HG03457 (cell line): ENCODE measurements around the gene INTS11.

Experiments
- ATAC-seq: cut with Tn5 transposase; IDR thresholded peaks from one replicate; pipeline ENCODE4 v1.9.1; 2021; ENCODE audit warnings: moderate number of reproducible peaks; ENCODE audit not compliant: unreplicated experiment

The INTS11 gene

DNA sequence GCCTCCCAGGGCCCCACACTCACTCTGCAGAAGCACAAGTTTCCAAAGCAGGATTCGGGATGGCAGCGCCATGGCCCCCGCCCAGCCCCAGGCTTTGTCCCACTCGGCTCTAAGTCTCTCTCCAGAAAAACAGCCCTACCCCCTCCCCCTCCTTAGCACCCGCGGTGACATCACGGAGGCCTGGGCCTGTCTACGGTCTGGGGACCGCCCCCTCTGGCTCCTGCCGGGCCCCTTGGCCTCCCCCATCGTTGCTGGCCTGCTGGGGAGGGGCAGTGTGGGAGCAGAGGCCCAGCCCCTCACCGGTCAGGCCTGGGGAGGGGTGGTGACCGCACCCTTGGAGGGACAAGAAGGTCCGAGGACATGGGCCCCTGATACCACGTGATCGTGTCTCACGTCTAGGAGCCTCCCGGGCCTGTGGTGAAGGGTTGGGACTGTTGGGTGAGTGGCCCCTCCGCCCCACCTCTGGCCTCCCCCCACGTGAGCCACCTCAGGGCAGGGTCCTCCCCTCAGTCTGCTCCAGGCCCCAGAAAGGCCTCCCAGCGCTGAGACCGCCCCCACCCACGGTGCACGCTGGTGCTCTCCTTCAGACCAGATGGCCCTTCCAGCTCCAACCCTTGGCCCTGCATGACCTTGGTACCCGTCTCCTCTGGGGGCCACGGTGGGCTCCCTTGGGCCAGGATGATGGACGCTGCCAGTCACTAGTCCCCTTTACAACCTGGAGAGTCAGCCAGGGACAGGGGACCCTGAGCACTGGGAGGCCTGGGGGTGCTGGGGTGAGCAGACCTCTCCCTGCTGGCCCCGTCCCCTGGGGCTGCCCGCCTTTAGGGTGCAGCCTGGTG is 34.2 kb upstream of the INTS11 start, which contains the start of gene MXRA8:
Gene MXRA8, minus strand, starts transcription at position 123 of the 839 bp plus-strand sequence. Its CDS starts 51 bp downstream, at position 72.
- no peak for ATAC-seq

DNA sequence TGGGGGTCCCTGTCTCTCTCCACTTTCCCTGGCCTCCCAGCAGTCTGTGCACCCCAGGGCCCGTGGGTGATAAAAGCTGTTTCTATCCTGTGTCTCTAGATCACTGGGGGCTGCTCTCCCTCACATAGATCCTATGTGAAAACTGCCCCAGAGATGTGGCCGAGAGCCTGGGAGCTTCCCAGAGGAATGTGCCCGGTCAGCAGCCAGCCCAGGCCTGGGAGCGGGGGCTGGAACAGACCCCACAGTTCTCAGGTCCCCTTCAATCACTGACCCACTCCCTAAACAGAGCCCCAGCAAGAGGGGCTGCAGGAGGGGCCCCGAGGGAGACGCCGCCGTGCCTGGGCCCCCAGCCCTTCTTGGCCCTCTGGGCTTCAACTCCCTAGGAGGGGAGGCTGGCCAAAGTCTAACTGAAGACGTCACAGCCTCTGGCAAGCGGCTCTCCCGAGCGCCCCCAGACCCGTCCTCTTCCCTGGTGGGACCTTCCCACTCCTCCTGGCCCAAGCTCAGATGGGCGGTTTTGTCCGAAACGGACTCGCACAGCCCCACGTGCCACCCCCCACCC is 33.5 kb upstream of the INTS11 start:
- ATAC-seq, result no peak

DNA sequence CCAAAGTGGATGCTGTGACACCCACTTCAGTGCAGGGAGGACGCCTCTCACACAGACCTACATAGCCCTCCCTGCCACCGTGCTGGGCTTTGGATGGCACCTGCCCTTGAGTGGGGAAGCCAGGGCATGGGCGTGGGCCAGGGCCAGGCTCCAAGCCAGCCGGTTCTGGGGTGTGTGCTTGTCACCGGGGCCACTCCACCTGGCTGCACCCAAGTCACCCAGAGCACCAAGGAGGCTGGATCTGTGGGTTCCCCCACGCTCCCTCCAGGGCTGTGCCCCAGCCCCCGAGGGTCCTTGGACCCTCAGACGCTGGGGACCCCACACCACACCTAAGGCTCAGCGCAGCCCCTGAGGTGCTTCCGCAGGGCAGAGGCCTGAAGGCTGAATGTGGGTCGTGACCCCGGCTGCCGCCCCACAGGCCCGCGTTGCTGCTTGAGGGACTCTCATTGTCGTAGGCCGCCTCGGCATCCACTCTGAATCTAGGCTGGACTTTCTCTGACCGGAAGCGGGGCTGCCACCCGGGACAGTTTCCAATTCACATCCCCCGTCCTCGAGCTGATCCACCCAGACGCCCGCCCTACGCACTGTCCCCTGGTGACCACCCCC is 32.4 kb upstream of the INTS11 start:
- ATAC-seq, result no peak

DNA sequence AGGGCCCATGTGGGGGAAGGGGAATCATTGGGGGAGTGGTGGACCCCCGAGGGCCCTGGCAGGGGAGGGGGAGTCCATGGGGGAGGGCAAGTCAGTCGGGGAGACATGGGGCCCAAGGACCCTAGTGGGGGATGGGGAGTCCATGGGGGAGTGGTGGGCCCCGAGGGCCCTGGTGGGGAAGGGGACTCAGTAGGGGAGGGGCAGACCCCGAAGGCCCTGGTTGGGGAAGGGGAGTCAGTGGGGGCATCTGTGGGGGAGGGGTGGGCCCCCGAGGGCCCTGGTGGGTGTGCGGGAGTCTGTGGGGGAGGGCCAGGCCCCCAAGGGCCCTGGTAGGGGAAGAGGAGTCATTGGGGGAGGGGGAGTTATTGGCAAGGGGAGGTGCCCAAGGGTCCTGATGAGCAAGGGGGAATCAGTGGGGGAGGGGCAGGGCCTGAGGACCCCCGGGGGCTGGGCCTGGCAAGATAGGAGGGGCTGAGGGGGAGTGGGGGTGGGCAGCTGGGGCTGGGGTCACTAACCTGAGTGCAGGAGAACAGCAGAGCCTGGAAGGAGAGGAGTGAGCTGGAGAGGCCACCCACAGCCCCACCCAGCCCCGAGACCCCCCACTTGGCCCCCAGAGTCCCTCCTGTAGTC is 31.8 kb upstream of the INTS11 start:
- no peak for ATAC-seq

DNA sequence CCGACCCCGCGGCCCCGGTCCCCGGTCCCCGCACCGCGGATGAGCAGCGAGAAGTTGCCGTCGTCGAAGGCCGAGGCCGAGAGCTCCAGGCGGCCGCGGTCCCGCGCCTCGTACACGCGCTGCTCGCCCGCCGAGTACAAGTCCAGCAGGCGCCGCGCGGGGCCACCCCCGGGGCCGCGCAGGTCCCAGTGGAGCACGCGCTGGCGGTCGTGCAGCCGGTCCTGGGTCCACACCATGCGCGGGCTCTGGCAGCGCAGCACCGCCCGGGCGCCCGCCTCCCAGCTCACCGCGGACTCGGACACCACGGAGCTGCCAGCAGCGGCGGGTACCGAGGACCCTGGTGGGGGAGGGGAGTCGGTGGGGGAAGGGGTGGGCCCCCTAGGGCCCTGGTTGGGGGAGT is 31.0 kb upstream of the INTS11 start:
- no peak for ATAC-seq

DNA sequence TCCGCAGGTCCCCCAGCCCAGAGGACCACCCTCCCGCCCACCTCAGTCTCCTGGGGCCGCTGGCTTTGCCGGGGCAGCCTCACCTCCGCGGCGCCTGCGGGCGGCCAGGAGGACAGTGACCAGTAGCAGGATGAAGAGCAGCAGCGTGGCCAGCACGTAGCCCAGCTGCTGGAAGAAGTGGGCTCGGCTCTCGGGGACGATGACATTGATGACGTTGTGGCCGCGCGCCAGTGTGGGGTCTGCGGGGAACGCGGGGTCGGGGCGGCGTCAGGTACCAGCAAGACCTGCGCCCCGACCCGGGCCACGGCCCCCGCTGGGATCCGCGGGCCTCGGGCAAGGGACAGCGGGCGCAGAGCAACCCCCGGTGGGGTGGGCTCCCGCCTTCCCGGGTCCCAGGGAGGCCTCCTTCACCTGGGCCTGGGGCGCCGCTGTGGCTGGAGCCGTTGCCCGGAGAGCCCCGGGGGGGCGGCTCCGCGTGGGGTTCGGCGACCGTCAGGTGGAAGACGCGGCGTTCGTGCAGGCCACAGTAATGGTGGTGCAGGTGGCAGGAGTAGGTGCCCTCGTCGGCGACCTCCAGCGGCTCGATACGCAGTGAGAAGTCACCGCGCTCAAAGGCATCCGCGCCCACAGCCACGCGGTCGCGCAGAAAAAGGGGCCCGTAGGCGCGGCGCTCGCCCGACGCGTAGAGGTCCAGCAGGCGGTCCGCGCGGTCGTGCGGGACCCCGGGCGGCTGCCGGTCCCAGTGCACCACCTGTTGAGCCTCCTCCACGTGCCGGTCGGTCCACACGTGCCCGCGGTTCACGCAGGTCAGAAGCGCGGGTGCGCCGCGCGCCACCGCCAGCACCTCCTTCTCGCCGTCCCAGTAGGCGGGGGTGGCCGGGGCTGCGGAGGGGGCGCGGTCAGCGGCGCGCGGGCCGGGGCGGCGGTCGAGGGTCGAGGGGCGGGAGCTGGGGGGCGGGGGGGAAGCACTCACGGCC is 30.1 kb upstream of the INTS11 start:
- no peak for ATAC-seq

DNA sequence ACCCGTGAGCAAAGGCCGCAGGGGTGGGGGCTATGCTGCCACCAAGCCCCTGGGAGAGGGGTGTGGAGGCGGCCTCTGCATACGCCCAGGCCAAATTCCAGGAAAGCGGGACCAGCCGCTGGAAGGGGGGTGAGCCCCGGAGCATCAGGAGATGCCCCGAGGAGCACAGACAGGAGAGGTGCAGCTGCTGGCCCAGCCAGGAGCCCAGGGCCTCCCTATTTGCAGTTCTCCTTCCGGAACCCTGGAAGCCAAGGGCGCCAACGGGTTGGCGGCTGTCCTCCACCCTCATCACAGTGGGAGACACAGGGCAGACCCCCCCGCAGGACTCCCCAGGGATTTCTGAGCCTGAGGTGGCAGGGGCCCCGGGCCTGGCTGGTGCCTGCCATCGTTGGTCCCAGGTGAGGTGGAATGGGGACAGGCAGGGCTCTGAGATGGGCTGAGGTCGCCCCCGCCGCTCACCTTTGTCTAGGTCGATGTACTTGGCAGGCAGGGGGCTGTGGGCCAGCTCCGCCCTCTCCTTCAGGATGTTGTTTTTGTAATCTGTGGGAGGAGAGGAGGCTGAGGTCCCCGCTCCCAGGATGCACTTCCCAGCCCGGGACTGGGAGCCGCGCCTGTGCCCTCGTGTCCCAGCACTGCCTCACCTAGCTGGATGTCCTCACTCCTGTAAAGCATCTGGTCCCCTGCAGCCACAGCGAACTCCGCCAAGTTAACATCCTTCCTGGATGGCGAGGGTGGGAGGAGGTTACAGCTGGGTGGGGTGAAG is 29.1 kb upstream of the INTS11 start:
- ATAC-seq, result no peak

DNA sequence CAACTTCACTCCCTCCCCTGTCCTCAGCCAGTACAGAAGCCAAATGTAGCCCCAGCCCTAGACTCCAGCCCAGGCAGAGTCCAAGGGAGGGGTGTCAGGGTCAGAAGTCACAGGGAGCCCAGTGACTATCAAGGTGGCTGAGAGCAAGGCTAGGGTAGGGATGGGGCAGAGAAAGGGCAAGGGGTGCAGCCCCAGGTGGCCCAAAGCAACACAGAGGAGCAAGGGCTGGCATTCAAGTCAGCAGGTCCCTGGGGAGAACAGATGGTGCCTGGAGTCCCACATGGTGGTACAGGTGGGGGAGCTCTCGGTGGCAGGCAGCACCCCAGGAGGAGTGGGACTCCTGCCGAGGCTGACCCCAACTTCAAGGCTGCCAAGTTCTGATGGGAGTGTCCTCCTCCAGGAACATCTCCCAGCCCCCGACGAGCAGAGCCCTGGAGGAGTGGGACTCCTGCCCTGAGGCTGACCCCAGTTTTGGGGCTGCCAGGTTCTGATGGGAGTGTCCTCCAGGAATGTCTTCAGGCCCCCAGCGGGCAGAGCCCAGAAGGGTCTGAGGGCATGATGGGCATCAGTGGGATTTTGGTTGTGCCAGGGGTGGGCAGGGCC is 28.4 kb upstream of the INTS11 start:
- no peak for ATAC-seq

DNA sequence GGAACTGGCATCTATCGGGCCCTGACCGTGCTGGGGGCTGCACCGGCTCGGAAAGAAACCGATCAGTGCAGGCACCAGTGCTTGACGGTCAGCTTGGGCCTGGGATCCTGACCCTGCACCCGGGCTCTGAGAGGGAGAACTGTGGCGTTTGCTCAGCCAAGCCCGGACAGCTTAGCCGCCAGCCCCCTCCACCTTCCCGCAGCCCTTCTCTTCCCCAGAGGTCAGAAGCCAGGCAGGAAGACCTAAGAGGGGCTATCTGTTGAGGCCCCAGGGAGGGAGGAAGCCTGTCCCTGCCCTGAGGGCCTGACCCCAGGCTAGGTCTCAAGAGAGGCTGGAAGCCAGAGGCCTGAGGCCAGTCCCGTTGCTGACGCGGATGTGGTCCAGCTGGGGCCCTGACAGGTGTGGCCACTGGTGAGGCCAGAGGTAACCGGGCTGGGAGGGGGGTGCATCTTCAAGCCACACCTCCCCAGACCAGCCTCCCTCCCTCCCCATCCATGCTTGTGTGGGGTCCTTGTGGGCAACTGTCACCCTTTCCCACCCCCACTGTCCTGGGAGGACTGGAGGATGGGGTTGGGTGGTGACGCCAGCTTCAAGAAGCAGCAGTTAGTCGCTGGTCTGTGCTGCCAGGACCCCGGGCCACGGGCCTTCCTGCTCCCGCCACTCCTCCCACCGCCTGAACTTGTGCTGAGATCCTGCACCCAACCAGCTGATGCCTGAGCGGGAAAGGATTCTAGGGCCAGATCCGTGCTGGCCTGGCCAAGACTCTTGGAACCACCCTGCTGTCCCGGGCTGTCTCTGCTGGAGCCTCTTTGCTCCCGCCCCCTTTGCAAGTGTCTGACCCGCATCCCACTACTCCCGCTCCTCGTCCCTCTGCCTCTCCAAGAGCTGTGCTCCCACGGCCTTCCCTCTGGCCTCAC is 27.3 kb upstream of the INTS11 start:
- ATAC-seq, result no peak

DNA sequence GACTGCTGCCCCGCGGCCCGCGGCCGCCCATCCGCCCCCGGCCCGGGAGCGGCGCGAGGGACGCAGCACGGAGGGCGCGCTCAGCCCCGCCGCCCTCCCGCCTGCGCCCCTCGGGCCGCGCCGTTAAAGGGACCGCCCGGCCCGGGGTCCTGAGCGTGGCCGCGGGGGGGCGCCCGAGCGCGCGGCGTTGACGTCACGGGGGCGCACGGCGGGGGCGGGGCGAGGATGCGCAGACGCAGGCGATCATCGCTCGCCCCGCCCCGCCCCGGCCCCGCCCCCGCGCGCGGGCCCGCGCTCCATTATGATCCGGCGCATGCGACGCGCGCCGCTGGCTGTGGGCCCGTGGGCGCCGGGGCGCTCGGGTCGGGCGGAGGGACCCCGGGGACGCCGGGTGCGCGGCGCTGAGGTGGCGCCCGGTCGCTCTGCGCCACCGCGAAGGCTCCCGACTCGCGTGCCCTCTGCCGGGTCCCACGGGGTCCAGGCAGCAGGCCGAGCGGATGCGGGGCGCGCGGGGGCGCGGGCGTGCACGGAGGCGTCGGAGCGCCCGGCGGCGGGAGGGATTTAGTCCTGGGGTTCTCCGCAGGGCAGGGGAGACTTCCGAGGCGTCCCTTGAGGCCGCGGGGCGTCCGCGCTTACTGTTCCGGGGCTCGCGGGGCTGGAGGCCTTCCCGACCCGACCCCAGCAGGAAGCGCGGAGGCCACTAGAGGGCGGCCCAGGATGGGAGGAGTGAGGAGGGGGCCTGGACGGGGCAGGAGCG is 25.0 kb upstream of the INTS11 start, which contains the start of gene DVL1:
Gene DVL1, minus strand, starts transcription at position 163 of the 757 bp plus-strand sequence. CDS start 353 bp downstream, outside the sequence.
- ATAC-seq, result no peak

DNA sequence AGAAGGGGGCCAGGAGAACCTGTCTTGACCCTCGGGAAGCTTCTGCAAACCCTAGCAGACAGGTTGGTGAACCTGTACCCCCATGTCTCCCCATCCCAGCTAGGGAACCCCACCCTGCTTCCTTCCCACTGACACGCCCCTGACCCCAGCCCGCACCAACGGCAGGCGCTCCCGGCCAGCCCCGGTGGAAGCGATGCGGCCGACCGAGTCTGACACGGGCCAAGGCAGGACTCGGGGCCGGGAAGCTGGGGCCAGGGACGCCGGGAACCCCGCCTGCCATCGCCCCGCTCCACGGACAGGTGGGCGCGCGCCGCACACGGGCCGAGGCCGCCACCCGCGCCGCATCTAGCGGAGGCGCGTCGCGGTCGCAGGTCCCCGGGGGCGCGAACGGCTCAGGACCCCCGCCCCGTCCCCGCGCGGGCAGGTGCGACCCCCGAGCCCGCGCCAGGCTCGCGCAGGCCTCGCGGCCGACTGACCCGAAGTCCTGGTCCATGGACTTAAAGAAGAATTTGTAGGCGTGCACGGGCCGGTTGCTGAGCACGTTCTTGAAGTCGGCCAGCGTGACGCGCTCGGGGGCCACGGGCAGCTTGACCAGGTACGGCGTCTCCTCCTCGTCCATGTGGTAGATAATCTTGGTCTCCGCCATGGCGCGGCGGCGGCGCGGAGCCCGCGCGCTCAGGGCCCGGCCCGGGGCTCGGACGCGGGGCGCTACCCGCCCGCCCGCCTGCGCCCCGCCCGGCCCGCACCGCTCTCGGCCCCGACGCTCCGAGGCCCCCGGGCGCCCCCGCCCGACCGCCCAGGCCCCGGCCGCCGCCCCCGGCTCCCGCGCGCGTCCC is 24.2 kb upstream of the INTS11 start:
- ATAC-seq, result no peak

DNA sequence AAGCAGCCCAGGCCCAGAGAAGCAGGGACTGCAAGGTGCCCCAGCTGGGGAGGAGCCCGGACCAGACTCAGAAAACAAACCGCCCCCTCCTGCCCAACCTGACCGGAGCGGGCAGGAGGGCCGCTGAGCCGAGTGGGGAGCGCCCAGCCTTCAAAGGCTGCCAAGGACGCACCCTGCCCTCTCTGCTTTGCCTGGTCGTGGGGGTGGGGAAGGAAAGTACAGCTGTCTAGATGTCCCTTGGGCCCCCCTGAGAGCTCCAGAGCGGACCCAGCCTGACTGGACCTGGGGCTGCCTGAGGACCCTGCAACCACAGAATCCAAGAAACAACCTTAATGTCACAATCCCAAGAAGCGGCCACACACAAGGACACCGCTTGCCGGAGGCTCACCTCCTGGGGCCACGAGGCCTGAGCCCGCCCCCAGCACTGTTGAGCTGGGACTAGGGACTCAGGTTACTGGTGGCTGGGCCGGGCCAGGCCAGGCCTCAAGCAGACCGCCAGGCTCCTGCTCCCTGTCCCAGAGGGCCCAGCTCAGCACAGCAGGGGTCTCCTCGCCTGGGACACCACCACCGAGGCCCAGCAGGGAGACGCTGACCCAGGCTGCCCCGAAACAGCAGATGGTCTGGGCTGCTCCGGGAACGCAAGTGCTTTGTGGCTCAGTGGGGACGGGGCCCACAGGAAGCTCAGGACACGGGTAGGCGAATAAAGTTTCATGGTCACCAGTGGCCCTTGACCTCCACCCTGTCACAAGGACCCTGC is 23.4 kb upstream of the INTS11 start:
- ATAC-seq, result no peak

DNA sequence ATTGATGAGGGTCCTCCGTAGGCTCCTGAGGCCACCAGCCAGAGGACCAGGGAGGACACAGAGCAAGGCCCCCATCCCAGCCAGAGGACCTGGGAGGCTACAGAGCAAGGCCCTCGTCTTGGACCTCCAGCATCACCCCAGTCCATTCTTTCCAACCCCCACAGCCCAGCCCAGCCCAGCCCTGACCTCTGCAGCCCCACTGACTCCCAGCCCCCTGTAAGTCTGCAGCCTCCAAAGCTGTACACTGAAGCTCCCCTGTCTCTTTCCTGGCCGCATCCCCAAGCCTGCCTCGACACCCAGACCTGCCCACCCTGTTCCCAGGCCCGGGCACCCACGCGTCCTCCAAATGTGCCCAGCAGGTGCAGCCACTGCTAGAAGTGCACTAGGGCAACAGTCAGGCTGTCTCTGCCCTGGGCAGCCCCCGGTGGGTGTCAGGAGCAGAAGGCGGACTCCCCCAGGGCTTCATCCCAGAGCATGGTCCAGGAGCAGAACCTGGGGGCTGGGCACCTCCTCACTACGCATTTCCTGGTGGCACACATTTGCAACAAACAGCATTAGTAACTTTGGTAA is 22.7 kb upstream of the INTS11 start:
- no peak for ATAC-seq

DNA sequence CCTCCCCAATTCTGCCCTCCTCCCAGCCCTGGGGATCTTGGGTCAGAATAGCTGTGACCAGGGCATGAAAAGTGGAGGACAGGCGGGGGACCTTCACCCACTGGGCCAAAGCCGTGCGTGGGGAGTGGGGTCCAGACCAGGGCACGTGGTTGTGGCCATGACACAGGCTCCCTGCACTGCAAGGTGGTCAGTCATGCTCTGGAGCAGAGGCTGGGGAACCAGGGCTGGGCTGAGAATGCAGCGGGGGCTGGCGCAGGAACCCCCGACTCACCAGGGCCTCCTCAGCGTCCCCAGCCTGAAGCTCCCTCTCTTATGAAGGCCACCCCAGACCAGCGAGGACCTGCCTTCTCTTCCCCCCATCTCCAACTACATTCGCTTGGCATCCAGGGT is 22.0 kb upstream of the INTS11 start:
- ATAC-seq, result no peak

DNA sequence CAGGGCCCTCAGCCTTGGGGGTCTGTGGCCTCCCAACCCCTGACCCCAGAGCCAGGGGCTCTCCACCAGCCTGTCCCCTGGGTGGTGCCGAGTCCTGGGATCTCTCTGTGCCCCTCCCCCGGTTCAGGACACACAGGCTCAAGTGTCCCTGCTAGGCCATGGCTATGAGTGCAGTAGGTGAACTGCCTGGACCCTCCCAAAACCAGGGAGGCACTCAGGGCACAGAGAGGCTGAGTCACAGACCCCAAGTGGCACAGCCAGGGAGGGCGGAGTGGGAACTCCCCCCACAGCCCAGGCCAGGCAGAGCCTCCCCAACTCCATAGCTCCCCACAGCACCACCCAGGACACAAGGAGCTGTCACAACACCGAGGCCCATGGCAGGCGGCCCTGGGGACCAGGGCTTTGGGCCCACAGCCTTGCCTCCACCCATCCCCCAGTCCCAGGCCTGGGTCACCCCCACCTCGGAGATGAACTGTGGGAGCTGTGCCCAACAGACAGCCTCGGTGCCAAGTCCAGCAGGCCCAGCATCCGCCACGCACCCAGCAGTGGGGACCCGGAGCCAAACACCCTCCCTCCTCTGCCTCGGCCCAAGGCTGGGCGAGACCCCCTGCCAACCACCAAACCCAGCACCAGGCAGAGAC is 21.5 kb upstream of the INTS11 start:
- no peak for ATAC-seq
